Measurements from ENCODE around the gene CDC45. TPM values are rescaled to one million over a fixed set of nuclear protein-coding genes. Genes with fewer than 3 reads are reported as not detected.

Gene CDC45
- total and polyA plus RNA-seq, 8 donors: 0.28 to 1.3 (median 0.63) TPM; not detected in 2

DNA sequence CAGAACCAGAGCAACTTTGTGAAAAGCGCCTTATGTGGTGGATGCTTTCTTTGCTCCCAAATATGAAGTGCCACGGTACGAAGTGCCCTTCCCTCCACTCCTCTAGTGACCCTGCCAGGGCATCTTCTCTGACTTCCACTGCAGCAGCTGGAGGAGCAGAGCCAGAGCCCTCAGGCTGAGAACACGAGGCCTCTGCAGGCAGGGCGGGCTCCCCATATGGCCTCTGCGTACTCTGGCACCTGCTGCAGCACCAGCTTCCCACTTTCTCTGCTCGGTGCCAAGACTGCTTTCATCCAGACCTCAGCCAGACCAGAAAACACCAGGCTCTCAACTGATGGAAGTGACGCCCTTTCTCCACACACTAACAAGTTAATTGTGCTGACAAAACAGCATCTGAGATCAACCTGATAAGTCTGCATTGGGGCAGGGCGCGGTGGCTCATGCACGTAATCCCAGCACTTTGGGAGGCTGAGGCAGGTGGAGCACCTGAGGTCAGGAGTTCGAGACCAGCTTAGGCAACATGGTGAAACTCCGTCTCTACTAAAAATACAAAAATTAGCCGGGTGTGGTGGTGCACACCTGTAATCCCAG is 13.5 kb upstream of the CDC45 start:
- H3K4me1 ChIP-seq: no peaks in the 10 kb centered on the region
- FAIRE-seq: no peak
- WGBS, 2 donors: 83 to 89% methylated on average over 14 of the region's 14 CpGs
- H3K27me3 ChIP-seq: no peaks in the 10 kb centered on the region
- no peak for DNase-seq
- TF ChIP-seq, protein P1, sequence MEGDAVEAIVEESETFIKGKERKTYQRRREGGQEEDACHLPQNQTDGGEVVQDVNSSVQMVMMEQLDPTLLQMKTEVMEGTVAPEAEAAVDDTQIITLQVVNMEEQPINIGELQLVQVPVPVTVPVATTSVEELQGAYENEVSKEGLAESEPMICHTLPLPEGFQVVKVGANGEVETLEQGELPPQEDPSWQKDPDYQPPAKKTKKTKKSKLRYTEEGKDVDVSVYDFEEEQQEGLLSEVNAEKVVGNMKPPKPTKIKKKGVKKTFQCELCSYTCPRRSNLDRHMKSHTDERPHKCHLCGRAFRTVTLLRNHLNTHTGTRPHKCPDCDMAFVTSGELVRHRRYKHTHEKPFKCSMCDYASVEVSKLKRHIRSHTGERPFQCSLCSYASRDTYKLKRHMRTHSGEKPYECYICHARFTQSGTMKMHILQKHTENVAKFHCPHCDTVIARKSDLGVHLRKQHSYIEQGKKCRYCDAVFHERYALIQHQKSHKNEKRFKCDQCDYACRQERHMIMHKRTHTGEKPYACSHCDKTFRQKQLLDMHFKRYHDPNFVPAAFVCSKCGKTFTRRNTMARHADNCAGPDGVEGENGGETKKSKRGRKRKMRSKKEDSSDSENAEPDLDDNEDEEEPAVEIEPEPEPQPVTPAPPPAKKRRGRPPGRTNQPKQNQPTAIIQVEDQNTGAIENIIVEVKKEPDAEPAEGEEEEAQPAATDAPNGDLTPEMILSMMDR (IDR thresholded peaks at IDR 0.05): no peak
- no peak for ATAC-seq
- intact Hi-C loops (cut with DNase I): no loop called here
- H3K36me3 ChIP-seq: peaks cover 4 to 76% (median 32%) of the 10 kb centered on the region in 3 donors
- no peak overlapping the region for H3K27ac ChIP-seq
- no peak overlapping the region for H3K4me3 ChIP-seq
- H3K9me3 ChIP-seq: no peaks in the 10 kb centered on the region

DNA sequence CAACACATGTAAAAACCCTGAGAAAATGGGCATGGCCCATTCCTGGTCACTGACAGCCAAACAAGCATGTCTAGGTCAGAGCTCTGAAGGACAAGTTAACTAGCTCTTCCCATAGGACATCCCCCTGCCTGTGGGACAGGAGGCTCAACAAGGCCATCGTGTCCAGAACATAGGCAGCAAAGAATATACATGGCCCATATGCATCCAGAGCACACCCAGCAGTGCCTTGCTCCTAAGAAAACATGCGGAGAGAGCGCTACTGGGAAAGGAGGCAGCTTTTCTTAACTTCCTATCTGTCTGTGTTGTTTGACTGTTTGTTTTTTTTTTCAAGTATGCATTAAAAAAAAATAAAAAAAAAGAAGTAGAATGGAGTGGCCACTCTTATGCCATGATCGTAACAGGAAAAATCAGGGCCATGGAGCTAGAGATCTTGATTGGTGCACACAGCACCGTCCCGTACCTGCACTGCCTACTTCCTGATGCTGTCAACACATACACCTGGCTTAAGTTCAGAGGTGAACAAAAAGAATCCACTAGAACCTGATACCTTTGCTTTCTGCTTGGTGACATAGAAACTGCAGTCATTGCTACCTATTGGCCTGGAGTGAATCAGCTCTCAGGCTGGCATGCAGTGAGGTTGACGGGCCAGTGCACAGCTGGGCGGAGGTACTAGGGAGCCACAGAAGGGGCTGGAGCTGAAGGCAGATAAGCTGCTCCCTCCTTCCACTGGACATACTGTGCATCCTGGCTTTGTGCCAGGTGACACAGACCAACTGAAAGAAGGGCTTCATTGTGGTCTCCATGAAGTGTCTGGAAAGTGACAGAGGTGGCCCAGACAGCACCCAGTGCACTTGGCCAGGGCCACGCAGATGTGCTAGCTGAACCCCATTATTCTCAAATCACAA is 12.6 kb upstream of the CDC45 start:
- no peak for DNase-seq

DNA sequence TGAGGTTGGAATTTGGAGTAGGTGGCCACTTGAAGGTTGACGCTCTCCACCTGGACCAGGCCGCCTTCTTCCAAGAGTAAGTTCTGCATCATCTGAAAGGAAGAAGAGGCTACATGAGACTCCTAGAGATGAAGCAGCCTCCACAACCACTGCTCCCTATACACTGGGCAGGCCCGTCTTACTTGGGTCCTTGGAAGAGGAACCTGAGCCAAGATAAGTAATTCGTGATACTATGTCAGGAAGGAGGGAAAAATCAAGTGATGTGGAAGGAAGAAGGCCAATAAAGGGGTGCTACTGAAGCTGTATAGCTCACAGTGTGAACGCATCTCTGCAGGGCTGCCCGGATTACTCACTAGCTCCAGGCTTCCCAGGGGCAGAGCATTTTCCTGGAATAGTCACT is 11.8 kb upstream of the CDC45 start:
- Histone ChIP-seq H3K36me3 (peaks cover 4 to 83% (median 36%) of the 10 kb centered on the region in 3 donors), H3K9me3 (no peaks in the 10 kb centered on the region), H3K4me1 (no peaks in the 10 kb centered on the region), H3K27ac (no peak overlapping the region), H3K27me3 (no peaks in the 10 kb centered on the region), H3K4me3 (no peak overlapping the region)
- ATAC-seq (no peak), FAIRE-seq (no peak), DNase-seq (no peak)
- 91 to 94% methylated on average over 6 of the region's 6 CpGs for WGBS, 2 donors
- TF ChIP-seq, protein P1 (IDR thresholded peaks at IDR 0.05): no peak
- intact Hi-C loops (cut with DNase I): no loop called here

More for the DNA sequence above, 12.6 kb upstream of the CDC45 start:
- H3K9me3 ChIP-seq: no peaks in the 10 kb centered on the region
- ATAC-seq: no peak
- 92 to 97% methylated on average over 9 of the region's 9 CpGs for WGBS, 2 donors
- H3K27ac ChIP-seq: no peak overlapping the region
- no peaks in the 10 kb centered on the region for H3K27me3 ChIP-seq
- TF ChIP-seq, protein P1 (IDR thresholded peaks at IDR 0.05): no peak
- no peak for FAIRE-seq
- no peaks in the 10 kb centered on the region for H3K4me1 ChIP-seq
- no peak overlapping the region for H3K4me3 ChIP-seq
- peaks cover 4 to 82% (median 36%) of the 10 kb centered on the region in 3 donors for H3K36me3 ChIP-seq
- intact Hi-C loops (cut with DNase I): no loop called here

DNA sequence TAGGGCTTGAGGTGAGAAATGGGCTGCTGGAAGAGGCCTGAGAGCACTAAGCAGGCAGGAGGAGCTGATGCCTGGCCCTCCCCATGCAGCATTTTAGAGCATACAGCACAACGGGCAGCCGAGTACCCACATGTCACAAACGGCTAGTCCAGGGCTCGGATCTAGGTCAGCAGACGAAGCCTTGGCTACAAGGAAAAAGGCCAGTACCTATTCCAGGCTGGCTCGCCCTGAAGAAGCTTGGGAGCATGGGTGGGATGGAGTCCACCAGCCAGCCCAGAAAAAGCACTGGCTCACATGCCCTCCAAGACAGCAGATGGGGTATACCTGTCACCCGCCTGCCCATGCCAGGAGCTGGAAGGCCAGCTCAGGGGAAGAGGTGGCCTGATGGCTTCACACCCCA is 10.3 kb upstream of the CDC45 start:
- DNase-seq (no peak), ATAC-seq (no peak), FAIRE-seq (no peak)
- 90 to 93% methylated on average over 7 of the region's 7 CpGs for WGBS, 2 donors
- Histone ChIP-seq H3K4me3 (no peak overlapping the region), H3K27me3 (no peaks in the 10 kb centered on the region), H3K27ac (no peak overlapping the region), H3K36me3 (peaks cover 4 to 76% (median 36%) of the 10 kb centered on the region in 3 donors), H3K4me1 (no peaks in the 10 kb centered on the region), H3K9me3 (no peaks in the 10 kb centered on the region)
- TF ChIP-seq, protein P1 (IDR thresholded peaks at IDR 0.05): no peak
- intact Hi-C loops (cut with DNase I): no loop called here

Data from pancreas (tissue), 10 donors.